HuH-7.5 (cell line): ENCODE data around the gene FHIP1B.

Experiments
- DNase-seq: peaks from one replicate; pipeline ENCODE4 v3.0.0; 2011; ENCODE audit warnings: low spot score

Gene FHIP1B

GRCh38 chr11:6240139-6240538 lies 5.7 kb upstream of the FHIP1B start:
- DNase-seq, result no peak

DNA sequence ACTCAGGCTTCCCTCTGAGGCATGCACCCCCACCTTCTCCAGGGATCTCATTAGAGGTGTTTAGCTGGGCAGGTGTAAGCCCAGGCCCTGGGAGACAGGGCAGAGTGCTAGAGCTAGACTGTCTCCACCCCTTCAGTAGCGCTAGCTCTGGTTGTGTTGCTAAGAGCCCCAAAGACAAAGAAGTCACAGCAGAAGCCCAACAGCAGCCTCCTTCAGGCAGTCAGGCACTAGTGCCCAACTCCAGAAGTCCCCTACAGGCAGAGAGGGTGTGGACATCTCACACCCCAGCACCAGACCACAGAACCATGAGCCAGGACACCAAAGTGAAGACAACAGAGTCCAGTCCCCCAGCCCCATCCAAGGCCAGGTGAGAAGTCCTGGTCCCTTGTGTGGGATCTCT lies 4.5 kb upstream of the FHIP1B start, which contains the start of gene CNGA4:
TSS of gene CNGA4 (plus strand) at position 188 of the 400 bp plus-strand sequence. CDS start at position 306, 118 bp downstream.
- no peak for DNase-seq

DNA sequence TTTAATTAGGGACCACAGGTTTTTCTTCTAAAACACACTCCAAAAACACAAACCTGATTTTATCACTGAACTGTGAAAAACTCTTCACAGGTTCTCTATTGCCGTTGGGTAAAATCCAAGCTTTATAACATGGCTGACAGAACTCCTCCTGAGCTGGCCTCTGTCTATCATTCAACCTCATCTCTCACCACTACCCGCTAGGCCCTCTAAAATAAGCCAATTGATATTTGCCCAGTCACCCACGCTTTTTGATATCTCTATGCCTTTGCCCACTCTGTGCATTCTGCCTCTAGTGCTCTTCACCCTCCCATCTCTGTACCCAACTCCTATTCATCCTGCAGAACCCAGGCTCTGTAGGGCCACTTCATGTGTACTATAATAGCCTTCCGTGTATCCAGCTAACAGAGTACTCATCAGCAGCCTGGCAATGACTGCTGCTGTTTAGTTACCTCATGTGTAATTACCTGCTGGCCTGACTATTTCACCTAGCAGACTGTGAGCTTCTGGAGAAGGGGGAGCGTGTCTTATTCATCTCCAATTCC lies 3.4 kb upstream of the FHIP1B start:
- no peak for DNase-seq

DNA sequence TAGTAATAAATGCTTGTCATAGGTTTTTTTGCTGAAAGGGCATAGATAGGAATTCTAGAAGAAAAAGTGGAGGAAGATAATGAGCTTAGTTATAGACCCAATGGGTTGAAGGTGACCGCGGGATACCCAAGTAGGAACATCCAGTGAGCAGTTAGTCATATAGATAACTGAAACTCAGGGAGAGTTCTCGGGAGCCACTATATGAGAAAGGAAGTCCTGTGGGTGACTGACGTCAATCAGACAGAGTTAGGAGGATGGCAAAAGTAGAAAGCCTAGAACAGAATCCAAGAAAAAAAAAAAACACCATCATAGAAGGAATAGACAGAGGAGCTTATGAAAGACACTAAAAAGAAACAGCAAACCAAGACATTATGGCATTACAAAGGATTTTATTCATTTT lies 2.8 kb upstream of the FHIP1B start:
- DNase-seq, result no peak

DNA sequence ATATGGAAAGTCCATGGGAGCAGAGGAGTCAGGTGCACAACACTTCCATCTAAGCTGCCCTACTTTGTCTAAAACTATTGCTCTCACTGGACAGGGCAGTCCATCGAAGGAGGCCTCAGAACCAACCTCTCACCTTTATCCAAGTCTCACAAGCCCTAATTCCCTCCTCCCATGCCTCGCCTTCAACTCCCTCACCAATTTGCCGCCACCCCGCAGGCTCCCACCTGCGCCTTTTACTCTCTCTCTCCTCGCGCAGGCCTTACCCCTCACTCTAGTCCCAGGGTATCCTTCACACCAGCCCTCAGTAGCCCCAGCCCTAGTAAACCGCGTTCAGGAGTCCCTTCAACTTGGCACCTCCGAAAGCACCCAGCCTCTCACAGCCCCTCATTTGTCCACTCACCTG lies 451 bp downstream of the FHIP1B start:
- DNase-seq, result no peak

DNA sequence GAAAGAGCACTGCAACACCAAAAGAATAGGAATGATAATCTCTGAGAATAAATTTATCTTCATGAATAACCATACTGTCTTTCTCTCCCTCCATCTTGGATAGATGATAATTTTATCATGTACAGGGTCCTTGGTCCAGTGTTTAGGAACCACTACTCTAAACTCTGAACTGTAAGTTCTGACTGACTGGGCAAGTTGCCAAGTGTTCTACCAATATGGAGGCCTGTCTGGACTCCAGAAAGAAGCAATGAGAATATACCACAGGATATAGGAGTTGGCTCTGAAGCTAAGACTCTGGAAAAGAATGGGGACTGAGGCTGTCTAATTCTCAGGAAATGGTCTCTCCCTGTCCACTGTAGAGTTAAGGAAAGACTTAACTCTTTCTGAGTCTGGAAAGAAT lies 1.5 kb downstream of the FHIP1B start:
- DNase-seq, result no peak

GRCh38 chr11:6229911-6230310 lies 4.5 kb downstream of the FHIP1B start:
- DNase-seq, result peak; percentile 29

DNA sequence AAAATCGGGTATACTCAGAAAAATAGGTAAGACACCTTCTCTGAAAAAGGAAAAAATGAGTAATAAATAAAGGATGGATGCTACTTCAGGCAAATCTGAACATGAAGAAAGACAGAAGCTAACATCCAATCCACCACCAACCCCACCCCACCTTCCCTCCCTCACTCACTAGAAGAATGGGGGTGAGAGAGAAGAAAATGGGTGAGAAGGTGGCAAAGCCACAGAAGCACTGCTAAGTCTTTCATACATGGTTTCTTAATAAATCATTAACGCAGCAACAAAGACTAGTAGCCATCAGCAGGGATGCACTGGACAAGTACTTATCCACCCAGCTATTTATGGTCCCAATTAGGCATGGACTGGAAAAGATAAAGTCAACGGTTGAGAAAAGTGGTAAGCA lies 5.9 kb downstream of the FHIP1B start:
- DNase-seq, result no peak

DNA sequence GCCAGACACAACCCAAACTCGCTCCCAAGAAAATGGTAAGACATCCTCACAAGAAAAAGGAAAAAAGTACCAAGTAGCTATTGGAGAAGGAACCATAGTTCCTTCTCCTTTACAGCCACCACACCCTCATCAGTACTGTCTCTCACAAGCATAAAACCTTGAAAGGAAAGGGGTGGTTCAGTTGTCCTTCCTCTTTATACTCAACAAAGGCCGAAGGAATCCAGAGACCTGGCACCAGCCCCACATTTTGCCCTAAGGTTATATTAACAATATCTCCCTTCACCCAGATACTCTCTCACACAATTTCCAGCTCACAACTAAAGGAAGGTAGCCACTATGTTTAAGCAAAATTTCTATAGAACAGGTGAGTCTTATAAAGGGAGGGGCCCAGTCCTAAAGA lies 8.5 kb downstream of the FHIP1B start:
- no peak for DNase-seq

- DNase-seq, result no peak
Measured at GRCh38 chr11:6225024-6225423, 9.4 kb downstream of the FHIP1B start.

DNA sequence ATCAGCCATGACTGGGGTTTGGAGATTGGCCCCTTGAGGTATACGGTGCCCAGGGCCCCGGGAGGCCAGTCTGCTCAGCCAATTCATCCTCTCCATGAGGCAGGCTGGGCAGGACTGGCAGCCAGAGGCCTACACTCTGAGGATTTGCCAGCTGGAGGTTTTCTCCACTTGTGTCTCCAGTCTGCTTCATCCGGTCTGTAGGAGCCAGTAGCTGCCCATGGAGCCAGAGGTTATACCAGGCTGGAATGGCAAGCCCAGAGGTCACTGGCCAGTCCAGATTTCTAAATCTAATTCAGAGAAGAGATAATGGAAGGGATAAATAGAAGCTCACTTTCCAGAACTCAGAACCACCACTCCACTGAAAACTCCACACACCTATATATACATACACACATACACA lies 10.0 kb downstream of the FHIP1B start:
- no peak for DNase-seq

DNA sequence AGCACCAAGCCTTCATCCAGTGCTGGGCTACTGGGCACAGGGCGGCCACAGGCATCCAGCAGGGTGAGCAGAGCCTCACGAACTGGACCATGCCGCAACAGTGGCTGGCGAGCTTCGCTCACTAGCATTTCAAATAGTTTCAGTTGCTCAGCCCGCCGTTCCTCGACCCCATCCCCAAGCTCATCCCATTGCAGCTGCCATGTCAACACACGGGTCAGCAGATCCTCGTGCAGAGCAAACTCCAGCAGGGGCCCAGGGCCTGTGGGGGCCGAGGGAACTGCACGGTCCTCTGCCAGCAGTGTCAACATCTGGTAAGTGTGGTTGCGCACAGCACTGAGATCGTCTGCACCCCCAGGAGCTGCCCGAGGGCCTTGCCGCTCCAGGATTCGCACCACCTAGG lies 10.6 kb downstream of the FHIP1B start:
- no peak for DNase-seq

GRCh38 chr11:6219359-6219758 lies 15.1 kb downstream of the FHIP1B start:
- DNase-seq, result no peak

DNA sequence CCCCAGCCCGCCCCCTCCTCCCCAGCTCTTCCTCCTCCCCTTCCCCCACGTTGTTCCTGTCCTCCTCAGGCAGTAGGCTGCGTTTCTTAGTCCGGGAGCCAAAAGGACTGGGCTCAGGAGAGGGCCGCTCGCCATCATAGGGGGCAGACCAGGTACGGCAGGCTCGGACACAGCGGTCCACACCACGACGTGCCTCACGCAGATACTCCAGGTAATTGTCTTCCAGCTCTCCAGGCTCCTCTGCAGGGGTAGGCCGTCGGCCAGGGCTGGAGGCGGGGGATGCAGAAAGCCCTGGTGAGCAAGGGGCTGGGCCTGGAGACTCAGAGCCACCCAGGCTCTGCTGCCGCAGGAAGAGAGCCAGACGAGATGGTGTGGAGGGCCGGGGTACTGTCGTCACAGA lies 16.7 kb downstream of the FHIP1B start:
- no peak for DNase-seq

GRCh38 chr11:6216501-6216900 lies 17.9 kb downstream of the FHIP1B start:
- no peak for DNase-seq

DNA sequence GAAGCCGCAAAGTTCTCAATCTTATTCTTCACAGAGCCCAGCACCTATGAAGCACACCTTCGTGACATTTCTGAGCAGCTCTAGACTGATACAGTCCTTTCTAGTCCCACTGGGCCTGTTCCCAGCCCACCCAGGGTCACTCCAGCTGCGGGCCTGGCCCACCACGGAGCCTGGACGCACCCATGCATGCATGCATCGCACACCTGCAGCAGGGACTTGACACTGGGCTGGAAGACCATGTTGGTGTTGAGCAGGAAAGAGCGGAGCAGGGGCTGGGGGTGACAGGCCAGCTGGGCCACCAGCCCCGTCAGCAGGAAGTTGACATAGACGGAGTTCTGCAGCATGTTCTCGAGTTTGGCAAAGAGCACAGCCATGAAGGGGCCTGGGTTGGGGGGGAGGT lies 19.9 kb downstream of the FHIP1B start:
- no peak for DNase-seq

DNA sequence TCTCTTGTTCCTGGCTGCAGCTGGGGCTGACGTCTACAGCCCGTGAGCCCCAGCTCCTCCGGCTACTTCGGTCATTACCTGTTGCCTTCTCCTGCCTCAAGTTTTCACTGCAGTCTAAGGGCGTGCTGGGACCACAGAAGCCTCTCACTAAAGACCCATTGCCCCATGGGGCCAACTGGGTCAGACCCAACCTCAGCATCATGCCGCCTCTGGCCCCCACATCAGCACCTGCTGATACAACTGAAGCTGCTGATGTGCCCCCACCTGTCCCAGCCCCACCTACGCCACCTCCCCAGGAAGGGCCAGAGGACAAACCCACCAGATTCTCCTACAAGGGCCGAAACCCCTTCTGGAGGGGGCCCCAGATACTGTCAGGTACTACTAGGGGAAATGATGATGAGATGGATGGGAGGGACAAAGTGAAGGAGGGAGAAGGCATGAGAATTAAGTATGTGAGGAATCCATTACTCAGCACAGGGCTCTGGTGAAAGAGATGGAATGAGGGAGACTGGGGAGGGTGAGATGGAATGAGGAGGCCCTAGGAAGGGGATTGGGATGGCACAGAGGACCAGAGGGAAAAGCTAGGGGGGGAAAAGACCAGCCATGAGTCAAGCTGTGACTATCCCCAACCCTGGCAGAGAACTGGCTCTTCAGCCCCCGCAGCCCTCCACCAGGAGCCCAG lies 24.0 kb downstream of the FHIP1B start:
- no peak for DNase-seq

- DNase-seq, result no peak
Measured at GRCh38 chr11:6209801-6210200, 24.6 kb downstream of the FHIP1B start.

- no peak for DNase-seq
Measured at GRCh38 chr11:6206456-6207180, 27.8 kb downstream of the FHIP1B start.

- DNase-seq, result no peak
Measured at GRCh38 chr11:6205366-6205765, 29.1 kb downstream of the FHIP1B start, which contains the start of gene C11orf42. TSS of gene C11orf42 (plus strand) at chr11:6205557. CDS start at chr11:6205616, 59 bp downstream.

DNA sequence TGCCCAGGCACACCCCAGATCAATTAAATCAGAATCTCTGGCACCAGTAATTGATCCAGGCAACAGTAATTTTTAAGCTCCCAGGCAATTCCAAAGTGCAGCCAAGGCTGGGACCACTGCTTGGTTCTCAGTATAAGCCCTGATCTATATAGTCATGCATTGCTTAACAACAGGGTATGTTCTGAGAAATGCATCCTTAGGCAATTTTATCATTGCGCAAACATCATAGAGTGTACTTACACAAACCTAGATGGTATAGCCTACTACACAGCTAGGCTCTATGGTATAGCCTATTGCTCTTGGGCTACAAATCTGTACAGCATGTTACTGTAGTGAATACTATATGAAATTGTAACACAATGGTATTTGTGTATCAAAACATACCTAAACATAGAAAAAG lies 29.7 kb downstream of the FHIP1B start:
- DNase-seq, result no peak

GRCh38 chr11:6203327-6203726 lies 31.1 kb downstream of the FHIP1B start:
- DNase-seq, result no peak

GRCh38 chr11:6202041-6202440 lies 32.4 kb downstream of the FHIP1B start:
- DNase-seq, result no peak
